ENCODE data around the gene MGAT5.
"Not testable (repeated sequence)": the region's sequence is repeated elsewhere in the genome, so short reads cannot be mapped to it uniquely, and the experiment has no call there.

The MGAT5 gene

GRCh38 chr2:134461511-134461910 lies 207.6 kb downstream of the MGAT5 start:
- DNase-seq (ENCODE audit: low read depth in 1 of 2, low spot score in 1 of 2) = no peak

DNA sequence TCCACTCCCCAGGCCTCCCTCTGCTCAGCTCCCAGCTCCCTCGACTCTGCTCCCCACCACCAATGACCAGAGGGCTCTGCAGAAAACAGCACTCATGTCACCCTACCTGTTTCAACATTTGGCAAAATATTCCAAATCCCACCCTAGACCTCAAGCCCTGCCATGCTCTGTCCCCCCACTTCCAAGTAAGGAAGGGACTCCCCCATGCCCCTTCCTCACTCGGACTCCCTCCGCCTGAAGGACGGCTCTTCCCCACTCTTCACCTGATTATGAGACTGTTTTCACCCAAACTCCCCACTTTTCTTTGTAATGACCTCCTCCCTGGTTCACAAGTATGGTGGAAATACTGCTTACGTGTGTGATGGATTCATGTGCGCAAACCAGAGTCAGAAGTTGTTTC lies 208.4 kb downstream of the MGAT5 start:
- DNase-seq (ENCODE audit: low read depth in 1 of 2, low spot score in 1 of 2) = no peak

GRCh38 chr2:134462791-134463698 lies 209.2 kb downstream of the MGAT5 start:
- DNase-seq (ENCODE audit: low read depth in 1 of 2, low spot score in 1 of 2) = no peak

DNA sequence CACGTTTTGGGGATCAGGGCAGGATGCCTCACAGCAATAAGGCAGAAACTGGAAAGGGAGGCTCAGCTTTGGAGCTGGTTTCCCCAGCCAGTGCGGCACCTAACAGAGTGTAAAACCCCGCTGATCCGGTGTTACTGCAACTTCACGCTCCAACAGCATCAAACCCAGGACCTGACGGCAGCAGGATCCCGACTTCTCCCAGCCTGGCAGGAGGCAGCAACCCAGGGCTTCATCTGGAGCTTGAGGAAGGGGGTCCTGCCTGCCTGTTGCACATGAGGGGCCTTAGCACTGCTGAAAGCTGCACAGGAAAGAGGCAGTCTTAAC lies 209.8 kb downstream of the MGAT5 start:
- no peak for DNase-seq (ENCODE audit: low read depth in 1 of 2, low spot score in 1 of 2)

DNA sequence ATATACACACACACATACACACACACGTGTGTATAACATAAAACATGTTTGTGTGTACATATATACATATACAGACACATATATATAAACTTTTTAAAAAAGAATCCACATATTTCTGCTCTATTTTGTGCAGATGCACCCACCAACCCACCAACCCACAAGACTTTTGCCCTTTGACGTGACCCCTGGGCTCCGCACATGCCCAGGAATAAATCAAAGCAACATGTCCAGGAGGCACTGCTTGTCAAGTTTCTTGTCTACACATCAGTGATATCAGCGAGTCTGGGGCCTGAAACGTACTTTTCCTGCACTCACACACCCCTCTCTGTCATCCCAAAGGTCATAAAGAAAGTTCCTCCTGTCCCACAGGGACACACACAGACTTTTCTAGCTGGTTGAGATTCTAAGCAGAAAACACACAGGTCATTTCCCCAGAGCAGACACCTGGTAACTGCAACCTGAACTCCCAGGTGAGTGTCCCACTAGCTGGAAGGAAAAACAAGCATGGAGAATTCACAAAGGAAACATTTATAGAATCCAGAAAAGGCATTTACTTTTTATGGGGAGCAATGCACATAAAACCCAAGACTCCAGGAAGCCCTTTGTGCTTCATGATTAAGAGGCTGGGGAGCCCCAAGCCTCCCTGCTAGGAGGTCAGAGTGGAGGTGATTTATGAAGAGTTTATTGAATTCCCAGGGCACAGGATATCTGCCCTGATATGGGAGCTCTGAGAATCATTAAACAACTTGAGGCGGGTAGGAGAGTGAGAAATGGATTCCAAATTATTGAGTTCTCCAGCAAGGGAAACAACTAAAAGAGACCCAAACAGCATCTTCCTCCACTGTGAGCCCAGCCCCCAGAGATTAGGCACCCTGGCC lies 211.6 kb downstream of the MGAT5 start:
- no peak for DNase-seq (ENCODE audit: low read depth in 1 of 2, low spot score in 1 of 2)

DNA sequence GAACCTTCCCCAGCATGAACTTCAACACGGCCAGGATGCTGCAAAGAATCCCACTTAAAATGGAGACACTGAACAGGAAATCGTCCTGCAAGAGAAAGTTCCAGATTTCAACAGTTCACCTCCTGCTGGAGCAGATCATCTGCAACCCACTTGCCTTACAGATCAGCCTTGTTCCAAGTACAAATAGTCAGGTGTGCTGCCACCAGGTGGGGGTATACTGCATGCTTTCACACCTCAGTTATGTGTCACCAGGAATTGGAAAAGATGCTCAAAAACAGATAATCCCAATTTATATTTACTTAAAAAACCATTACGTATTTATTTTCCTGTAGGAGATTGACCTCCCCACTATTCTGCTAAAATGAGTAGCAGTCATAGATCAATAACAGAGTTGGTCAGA lies 212.3 kb downstream of the MGAT5 start:
- no peak for DNase-seq (ENCODE audit: low read depth in 1 of 2, low spot score in 1 of 2)

GRCh38 chr2:134468164-134468563 lies 214.3 kb downstream of the MGAT5 start:
- no peak for DNase-seq (ENCODE audit: low read depth in 1 of 2, low spot score in 1 of 2)

DNA sequence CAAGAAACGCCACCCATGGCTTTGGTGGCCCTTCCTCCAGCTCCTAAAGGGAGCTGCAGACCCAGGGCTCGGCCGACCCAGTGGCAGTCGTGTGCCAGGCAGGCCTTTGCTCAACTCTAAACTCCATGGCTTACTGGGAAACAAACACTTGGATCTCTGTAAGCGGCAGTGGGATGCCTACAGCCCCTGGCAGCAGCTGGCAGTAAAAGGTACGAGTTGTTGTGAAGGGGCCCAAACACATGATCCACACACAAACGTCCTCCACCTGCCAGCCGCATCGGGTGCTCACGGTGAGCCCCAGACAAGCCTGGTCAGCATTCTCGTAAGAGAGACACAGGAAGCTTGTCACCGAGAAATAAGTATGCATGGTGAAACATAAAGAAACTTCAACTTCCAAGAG lies 214.9 kb downstream of the MGAT5 start:
- DNase-seq (ENCODE audit: low read depth in 1 of 2, low spot score in 1 of 2) = no peak

DNA sequence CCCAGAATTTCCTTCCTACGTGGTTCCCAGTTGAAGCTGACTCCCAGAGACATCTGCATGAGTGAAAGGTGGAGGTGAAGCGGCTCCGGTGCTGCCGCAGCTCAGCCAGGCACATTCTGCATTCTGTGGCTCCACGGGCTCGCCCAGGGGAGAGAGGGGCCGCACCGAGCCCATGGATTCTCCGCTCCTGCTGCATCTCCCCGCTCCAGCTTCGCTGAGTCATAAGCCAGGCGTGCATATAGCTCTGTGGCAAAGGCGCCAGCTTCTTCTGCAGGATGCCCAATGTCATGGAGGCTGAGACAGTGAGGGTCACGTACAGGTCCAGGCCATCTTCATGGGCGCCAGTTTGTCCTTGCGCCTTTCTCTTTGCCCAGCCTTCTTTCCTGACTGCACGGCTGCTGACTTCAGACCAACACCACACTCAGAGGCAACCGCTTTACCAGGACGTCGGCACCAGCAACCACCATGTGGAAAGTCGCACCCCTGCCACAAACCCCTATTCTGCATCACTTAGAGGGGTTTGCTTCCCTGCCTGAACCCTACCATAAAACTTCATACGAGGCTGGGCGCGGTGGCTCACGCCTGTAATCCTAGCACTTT lies 215.7 kb downstream of the MGAT5 start:
- DNase-seq (ENCODE audit: low read depth in 1 of 2, low spot score in 1 of 2) = no peak

DNA sequence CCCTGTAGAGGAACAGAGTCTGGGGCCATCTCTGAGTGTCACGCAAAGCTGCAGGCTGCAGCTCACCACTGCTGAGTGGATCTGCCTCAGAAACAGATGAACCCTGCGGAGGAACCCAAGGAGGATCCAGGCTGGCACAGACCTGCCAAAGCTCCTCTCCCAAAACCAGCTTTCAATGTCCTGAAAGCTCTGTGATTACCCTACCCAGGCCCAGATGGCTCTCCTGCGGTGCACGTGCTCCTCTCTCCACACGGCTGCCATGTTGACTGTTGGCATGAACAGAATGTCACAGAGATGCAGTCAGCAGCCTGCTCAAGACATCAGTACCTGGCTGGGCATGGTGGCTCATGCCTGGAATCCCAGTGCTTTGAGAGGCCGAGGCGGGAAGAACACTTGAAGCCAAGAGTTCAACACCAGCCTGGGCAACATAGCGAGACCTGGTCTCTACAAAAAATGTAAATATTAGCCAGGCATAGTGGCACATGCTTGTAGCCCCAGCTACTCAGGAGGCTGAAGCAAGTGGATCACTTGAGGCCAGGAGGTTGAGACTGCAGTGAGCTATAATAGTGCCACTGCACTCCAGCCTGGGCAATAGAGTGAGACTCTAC lies 216.8 kb downstream of the MGAT5 start:
- DNase-seq (ENCODE audit: low read depth in 1 of 2, low spot score in 1 of 2) = no peak

- DNase-seq (ENCODE audit: low read depth in 1 of 2, low spot score in 1 of 2) = not testable (repeated sequence)
These were observed 223.1 kb downstream of the MGAT5 start for GRCh38 chr2:134476982-134477381.

DNA sequence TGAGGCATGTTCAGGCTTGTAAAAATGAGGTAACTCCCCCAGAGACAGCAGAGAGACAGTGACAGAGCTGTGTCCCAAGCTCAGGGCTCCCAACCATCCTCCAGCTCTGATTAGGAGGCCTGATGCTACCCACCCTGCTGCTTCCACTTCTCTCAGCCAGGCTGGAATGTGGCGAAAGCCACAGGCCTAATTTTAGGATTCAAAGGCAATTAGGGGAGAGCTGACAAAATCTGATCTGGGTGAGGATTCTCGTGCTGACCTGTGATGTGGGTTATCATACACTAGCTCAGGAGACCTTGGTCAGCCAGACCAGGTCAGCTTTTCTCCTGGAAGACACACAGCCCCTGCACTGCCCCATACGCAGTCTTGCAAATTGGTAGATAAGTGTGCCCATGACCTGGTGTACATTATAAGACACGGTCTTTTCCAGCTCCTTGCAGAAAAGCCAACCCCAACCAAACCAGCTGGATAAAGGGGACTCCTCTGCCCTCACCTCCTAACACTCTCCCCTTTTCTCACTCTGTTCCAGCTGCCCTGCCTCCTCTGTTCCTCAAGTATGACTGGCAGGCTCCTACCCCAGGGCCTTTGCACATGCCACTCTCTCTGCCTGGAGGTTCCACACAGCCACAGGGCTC lies 225.9 kb downstream of the MGAT5 start:
- DNase-seq (ENCODE audit: low read depth in 1 of 2, low spot score in 1 of 2) = no peak

GRCh38 chr2:134482131-134482723 lies 228.4 kb downstream of the MGAT5 start:
- no peak for DNase-seq (ENCODE audit: low read depth in 1 of 2, low spot score in 1 of 2)

- no peak for DNase-seq (ENCODE audit: low read depth in 1 of 2, low spot score in 1 of 2)
These were observed 229.0 kb downstream of the MGAT5 start for GRCh38 chr2:134482766-134483340.

DNA sequence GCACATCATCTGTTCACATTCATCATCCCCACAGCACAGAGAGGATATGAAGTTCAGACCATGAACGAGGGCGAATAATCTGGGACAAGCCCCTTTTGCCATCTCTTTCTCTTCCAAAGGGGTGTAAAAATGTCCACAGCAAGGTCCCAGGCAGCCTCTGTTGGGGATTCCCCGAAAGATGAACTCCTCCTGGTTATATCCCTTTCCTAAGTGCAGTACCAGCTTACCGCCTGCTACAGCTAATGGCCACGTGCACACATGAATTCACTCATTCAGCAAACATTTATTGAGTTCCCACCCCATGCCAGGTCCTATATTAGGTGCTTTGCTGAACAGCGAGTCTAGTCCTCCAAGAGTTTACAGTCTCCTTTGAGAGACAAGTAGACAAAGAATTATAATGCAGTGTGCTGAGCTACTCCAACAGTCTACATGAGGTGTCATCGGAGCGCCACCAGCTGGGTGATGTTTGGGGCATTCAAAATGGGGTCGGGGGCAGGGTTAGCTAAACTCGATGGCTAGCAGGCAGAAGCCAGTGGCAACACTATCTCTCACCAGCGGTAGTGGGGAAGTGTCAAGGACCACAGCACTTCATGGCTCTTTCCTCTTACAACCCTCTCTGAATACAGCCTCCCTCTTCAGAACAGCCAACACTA lies 236.0 kb downstream of the MGAT5 start:
- DNase-seq (ENCODE audit: low read depth in 1 of 2, low spot score in 1 of 2) = no peak

GRCh38 chr2:134490559-134490958 lies 236.7 kb downstream of the MGAT5 start:
- no peak for DNase-seq (ENCODE audit: low read depth in 1 of 2, low spot score in 1 of 2)

- no peak for DNase-seq (ENCODE audit: low read depth in 1 of 2, low spot score in 1 of 2)
These were observed 237.2 kb downstream of the MGAT5 start for GRCh38 chr2:134491022-134491421.

- no peak for DNase-seq (ENCODE audit: low read depth in 1 of 2, low spot score in 1 of 2)
These were observed 238.0 kb downstream of the MGAT5 start for GRCh38 chr2:134491771-134492441.

GRCh38 chr2:134493797-134494196 lies 239.9 kb downstream of the MGAT5 start:
- DNase-seq (ENCODE audit: low read depth in 1 of 2, low spot score in 1 of 2) = no peak

Measured in stimulated activated CD4-positive, alpha-beta T cell treated with anti-CD3 and anti-CD28 coated beads, Interleukin-15, amount 100 ng/mL, for 1 hour (primary cell).